Breast epithelium (tissue), 4 donors: Measurements from ENCODE around the gene DOK1. TPM values are rescaled to one million over a fixed set of nuclear protein-coding genes. Genes with fewer than 3 reads are reported as not detected.

Source experiments
- DNase-seq, 2 donors: peaks; one replicate each; pipeline ENCODE4 v3.0.0-alpha.2; 2019; ENCODE audit warnings: low spot score in 2 of 2
- H3K27ac ChIP-seq, 2 donors: fragments of 200-600 bp; sonication (generic) in 1 of 2; one replicate each; pipeline ENCODE4 v1.5.1; 2016 to 2019; ENCODE audit warnings: mild to moderate bottlenecking in 1 of 2
- H3K27me3 ChIP-seq, 2 donors: fragments of 200-600 bp; sonication (generic) in 1 of 2; one replicate each; pipeline versions ENCODE4 v1.5.1 to v1.6.0; 2017 to 2019; ENCODE audit warnings: control low read depth in 1 of 2, mild to moderate bottlenecking in 1 of 2
- H3K36me3 ChIP-seq: fragments of 200-600 bp; one replicate; pipeline ENCODE4 v1.5.1; 2019
- H3K4me1 ChIP-seq, 2 donors: fragments of 200-600 bp; sonication (generic); one replicate each; pipeline ENCODE4 v1.5.1; 2016 to 2019; ENCODE audit warnings: control low read depth in 1 of 2
- H3K4me3 ChIP-seq, 3 donors: fragments of 200-600 bp; sonication (generic); 1 replicate in 2 of 3; 2 replicates in 1 of 3; pipeline ENCODE4 v1.5.1; 2016 to 2019; ENCODE audit warnings: mild to moderate bottlenecking in 3 of 3, moderate library complexity in 2 of 3
- H3K9me3 ChIP-seq, 2 donors: fragments of 200-600 bp; sonication (generic) in 1 of 2; one replicate each; pipeline ENCODE4 v1.5.1; 2016 to 2019; ENCODE audit warnings: control low read depth in 1 of 2
- POLR2A ChIP-seq: fragments of 450-650 bp; IDR thresholded peaks from one replicate; pipeline ENCODE4 v1.6.1; 2016; ENCODE audit warnings: antibody characterized with exemption, mild to moderate bottlenecking, moderate library complexity
- POLR2AphosphoS5 ChIP-seq, 3 donors: sonication (generic); formaldehyde crosslinking; IDR thresholded peaks; one replicate each; pipeline ENCODE4 v1.6.1; 2017; ENCODE audit warnings: antibody characterized with exemption in 3 of 3
- intact Hi-C: fragments of 100-400 bp; cut with DNase I; formaldehyde crosslinking; loops from one replicate; pipeline ENCODE4 v1.15.1; 2023; ENCODE audit warnings: low total_unique reads
- total RNA-seq, 3 donors: library from RNA; depleted of rRNA; stranded (reverse); fragments of >200 nt; gene quantifications; one replicate each; pipeline ENCODE4 v1.1.0, GENCODE V29; 2016
- TF ChIP-seq, protein P1 (sequence below), 3 donors: fragments of 450-650 bp; IDR thresholded peaks; one replicate each; pipeline ENCODE4 v1.5.1; 2016 to 2017; ENCODE audit warnings: antibody characterized with exemption in 3 of 3, mild to moderate bottlenecking in 3 of 3, moderate library complexity in 3 of 3

DOK1 gene
- total RNA-seq, 3 donors from 2014 or later: 11.0 to 33.3 (median 13.1) TPM

GRCh38 chr2:74555610-74556103 lies 1.1 kb downstream of the DOK1 start:
- Histone ChIP-seq H3K9me3 (no peaks in the 10 kb centered on the region), H3K27ac (peak overlapping the region in 1 of 2 donors; percentile 87), H3K36me3 (no peaks in the 10 kb centered on the region), H3K4me3 (peak overlapping the region; percentile 73 to 83 (median 73)), H3K27me3 (no peaks in the 10 kb centered on the region), H3K4me1 (peaks cover 0 to 9% of the 10 kb centered on the region in 2 donors)
- no peak for DNase-seq
- intact Hi-C loops: loop anchor here (5.0 kb wide), 1 partner anchor 772 kb away; no protein-coding TSS in a partner anchor
- TF ChIP-seq, protein P1, sequence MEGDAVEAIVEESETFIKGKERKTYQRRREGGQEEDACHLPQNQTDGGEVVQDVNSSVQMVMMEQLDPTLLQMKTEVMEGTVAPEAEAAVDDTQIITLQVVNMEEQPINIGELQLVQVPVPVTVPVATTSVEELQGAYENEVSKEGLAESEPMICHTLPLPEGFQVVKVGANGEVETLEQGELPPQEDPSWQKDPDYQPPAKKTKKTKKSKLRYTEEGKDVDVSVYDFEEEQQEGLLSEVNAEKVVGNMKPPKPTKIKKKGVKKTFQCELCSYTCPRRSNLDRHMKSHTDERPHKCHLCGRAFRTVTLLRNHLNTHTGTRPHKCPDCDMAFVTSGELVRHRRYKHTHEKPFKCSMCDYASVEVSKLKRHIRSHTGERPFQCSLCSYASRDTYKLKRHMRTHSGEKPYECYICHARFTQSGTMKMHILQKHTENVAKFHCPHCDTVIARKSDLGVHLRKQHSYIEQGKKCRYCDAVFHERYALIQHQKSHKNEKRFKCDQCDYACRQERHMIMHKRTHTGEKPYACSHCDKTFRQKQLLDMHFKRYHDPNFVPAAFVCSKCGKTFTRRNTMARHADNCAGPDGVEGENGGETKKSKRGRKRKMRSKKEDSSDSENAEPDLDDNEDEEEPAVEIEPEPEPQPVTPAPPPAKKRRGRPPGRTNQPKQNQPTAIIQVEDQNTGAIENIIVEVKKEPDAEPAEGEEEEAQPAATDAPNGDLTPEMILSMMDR (IDR thresholded peaks at IDR 0.05): no peak
- no peak for TF ChIP-seq POLR2AphosphoS5 (IDR thresholded peaks at IDR 0.05)
- no peak for TF ChIP-seq POLR2A

DNA sequence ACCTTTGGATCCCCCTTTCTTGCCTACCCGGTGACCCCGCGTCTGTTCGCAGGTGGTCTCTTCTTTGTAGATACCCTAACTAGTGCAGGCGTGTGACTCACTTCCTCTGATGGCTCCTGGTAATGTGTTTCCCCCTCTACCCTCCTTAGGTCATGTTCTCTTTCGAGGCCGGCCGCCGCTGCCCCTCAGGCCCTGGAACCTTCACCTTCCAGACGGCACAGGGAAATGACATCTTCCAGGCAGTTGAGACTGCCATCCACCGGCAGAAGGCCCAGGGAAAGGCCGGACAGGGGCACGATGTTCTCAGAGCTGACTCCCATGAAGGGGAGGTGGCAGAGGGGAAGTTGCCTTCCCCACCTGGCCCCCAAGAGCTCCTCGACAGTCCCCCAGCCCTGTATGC lies 1.6 kb downstream of the DOK1 start:
- no peaks in the 10 kb centered on the region for H3K9me3 ChIP-seq
- H3K4me3 ChIP-seq: peak overlapping the region in 1 of 3 donors; percentile 73
- TF ChIP-seq POLR2AphosphoS5 (IDR thresholded peaks at IDR 0.05) (no peak), POLR2A (no peak)
- TF ChIP-seq, protein P1 (IDR thresholded peaks at IDR 0.05): no peak
- intact Hi-C loops: loop anchor here (5.0 kb wide), 1 partner anchor 771 kb away; no protein-coding TSS in a partner anchor
- H3K27me3 ChIP-seq: no peaks in the 10 kb centered on the region
- DNase-seq: no peak
- H3K36me3 ChIP-seq: no peaks in the 10 kb centered on the region
- H3K4me1 ChIP-seq: peaks cover 0 to 9% of the 10 kb centered on the region in 2 donors
- peak overlapping the region in 1 of 2 donors; percentile 87 for H3K27ac ChIP-seq

DNA sequence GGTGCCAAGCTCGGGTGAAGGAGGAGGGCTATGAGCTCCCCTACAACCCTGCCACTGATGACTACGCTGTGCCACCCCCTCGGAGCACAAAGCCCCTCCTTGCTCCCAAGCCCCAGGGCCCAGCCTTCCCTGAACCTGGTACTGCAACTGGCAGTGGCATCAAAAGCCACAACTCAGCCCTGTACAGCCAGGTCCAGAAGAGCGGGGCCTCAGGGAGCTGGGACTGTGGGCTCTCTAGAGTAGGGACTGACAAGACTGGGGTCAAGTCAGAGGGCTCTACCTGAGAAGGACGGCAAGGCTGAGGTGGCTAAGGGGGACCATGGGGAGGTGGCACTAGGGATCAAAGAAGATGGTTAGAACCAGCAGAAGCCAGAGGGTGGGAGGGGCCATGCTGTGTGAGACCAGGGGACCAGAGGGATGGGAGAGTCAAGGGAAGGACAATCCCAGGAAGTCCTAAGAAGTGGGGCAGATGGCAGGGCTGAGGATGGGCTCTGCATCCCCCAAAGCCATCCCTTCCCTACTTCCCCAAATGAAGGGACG lies 2.4 kb downstream of the DOK1 start:
- no peak for DNase-seq

DNA sequence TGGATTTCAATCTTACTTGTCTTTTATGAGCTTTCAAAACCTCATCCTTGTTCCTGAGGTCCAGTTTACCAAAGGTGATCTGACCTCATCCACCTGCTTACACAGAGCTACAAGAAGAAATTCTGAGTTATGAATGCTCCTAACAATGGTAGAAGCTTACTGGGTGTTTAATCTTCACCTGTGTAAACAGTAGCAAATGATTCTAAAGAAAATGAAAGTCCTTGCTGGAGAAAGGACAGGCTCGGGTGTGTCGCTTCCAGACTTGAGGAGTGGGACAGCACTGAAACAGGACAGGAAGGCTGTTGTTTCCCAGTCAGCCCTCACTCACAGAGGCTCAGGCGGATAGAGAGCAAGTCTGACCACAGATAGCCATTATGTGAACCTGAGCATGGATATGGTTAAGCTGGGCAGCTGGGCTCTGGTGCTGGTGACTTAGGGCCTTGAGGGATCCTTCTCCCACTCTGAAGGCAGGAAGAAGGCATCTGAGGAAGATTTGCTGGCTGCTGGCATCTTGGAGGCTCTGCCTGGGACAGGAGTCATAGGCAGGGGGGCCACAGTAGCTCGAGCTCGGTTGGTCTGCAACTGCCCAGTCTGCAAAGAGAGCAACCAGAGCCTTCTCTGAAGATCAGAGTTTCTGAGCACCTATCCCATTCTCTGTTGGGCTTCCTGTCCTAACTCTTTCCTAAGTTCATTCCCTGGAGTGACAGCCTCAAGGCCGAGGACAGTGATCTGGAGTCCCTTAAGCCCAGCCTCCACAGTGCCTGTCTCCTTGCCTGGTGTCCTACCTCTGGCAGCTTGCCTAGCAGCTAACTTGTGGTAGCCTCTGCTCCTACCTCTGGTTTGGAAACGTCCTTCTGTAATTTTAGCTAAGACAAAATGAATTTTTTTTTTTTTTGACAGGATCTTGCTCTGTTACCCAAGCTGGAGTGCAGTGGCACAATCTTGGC lies 4.0 kb downstream of the DOK1 start:
- H3K4me3 ChIP-seq: no peak overlapping the region
- intact Hi-C loops: loop anchor here (5.0 kb wide), 1 partner anchor 769 kb away; no protein-coding TSS in a partner anchor
- peak overlapping the region in 1 of 2 donors; percentile 58 for H3K27ac ChIP-seq
- no peak for DNase-seq
- TF ChIP-seq POLR2A (no peak), POLR2AphosphoS5 (IDR thresholded peaks at IDR 0.05) (no peak)
- TF ChIP-seq, protein P1 (IDR thresholded peaks at IDR 0.05): no peak
- H3K27me3 ChIP-seq: no peaks in the 10 kb centered on the region
- no peaks in the 10 kb centered on the region for H3K36me3 ChIP-seq
- peaks cover 0 to 9% of the 10 kb centered on the region in 2 donors for H3K4me1 ChIP-seq
- H3K9me3 ChIP-seq: no peaks in the 10 kb centered on the region

More for the DNA sequence above, 2.4 kb downstream of the DOK1 start:
- H3K27ac ChIP-seq: no peak overlapping the region
- no peaks in the 10 kb centered on the region for H3K36me3 ChIP-seq
- peaks cover 0 to 9% of the 10 kb centered on the region in 2 donors for H3K4me1 ChIP-seq
- intact Hi-C loops: loop anchor here (5.0 kb wide), 1 partner anchor 770 kb away; no protein-coding TSS in a partner anchor
- H3K9me3 ChIP-seq: no peaks in the 10 kb centered on the region
- H3K27me3 ChIP-seq: no peaks in the 10 kb centered on the region
- TF ChIP-seq POLR2A: no peak
- TF ChIP-seq, protein P1 (IDR thresholded peaks at IDR 0.05): no peak
- no peak for TF ChIP-seq POLR2AphosphoS5 (IDR thresholded peaks at IDR 0.05)
- H3K4me3 ChIP-seq: no peak overlapping the region
